Measurements from ENCODE around the gene DDIT4.

Gene DDIT4

GRCh38 chr10:72259491-72260238 lies 14.1 kb upstream of the DDIT4 start:
- H3K4me3 ChIP-seq (ENCODE audit: low read depth, low read length) = no peak overlapping the region
- DNase-seq (ENCODE audit: low read depth) = peak; percentile 41
- TF ChIP-seq CTCF (IDR thresholded peaks at IDR 0.05; ENCODE audit: low read depth, low read length) (no peak), MAX (IDR thresholded peaks at IDR 0.05; ENCODE audit: low read depth, low read length) (no peak), POLR2A (IDR thresholded peaks at IDR 0.05; ENCODE audit: extremely low read depth, insufficient read length) (no peak), MYC (IDR thresholded peaks at IDR 0.05; ENCODE audit: low read depth, low read length) (no peak)

- H3K4me3 ChIP-seq (ENCODE audit: low read depth, low read length) = peak overlapping the region; percentile 63
- peak; percentile 84 for DNase-seq (ENCODE audit: low read depth)
- TF ChIP-seq CTCF (IDR thresholded peaks at IDR 0.05; ENCODE audit: low read depth, low read length) (no peak), POLR2A (IDR thresholded peaks at IDR 0.05; ENCODE audit: extremely low read depth, insufficient read length) (no peak), MYC (IDR thresholded peaks at IDR 0.05; ENCODE audit: low read depth, low read length) (no peak), MAX (IDR thresholded peaks at IDR 0.05; ENCODE audit: low read depth, low read length) (no peak)
These were observed 13.3 kb upstream of the DDIT4 start for GRCh38 chr10:72260239-72260975.

GRCh38 chr10:72260976-72261783 lies 12.5 kb upstream of the DDIT4 start:
- TF ChIP-seq POLR2A (IDR thresholded peaks at IDR 0.05; ENCODE audit: extremely low read depth, insufficient read length) (peak; percentile 51), CTCF (IDR thresholded peaks at IDR 0.05; ENCODE audit: low read depth, low read length) (peak; percentile 10), MAX (IDR thresholded peaks at IDR 0.05; ENCODE audit: low read depth, low read length) (peak; percentile 87), MYC (IDR thresholded peaks at IDR 0.05; ENCODE audit: low read depth, low read length) (peak; percentile 82)
- DNase-seq (ENCODE audit: low read depth) = peak; percentile 82
- H3K4me3 ChIP-seq (ENCODE audit: low read depth, low read length) = peak overlapping the region; percentile 63

- DNase-seq (ENCODE audit: low read depth) = no peak
- no peak for TF ChIP-seq CTCF (IDR thresholded peaks at IDR 0.05; ENCODE audit: low read depth, low read length)
- no peak for TF ChIP-seq POLR2A (IDR thresholded peaks at IDR 0.05; ENCODE audit: extremely low read depth, insufficient read length)
- no peak for TF ChIP-seq MYC (IDR thresholded peaks at IDR 0.05; ENCODE audit: low read depth, low read length)
- H3K4me3 ChIP-seq (ENCODE audit: low read depth, low read length) = peak overlapping the region; percentile 63
These were observed 11.8 kb upstream of the DDIT4 start for GRCh38 chr10:72261784-72262404.

- H3K4me3 ChIP-seq (ENCODE audit: low read depth, low read length) = no peak overlapping the region
- no peak for DNase-seq (ENCODE audit: low read depth)
- TF ChIP-seq CTCF (IDR thresholded peaks at IDR 0.05; ENCODE audit: low read depth, low read length) (no peak), MAX (IDR thresholded peaks at IDR 0.05; ENCODE audit: low read depth, low read length) (no peak), POLR2A (IDR thresholded peaks at IDR 0.05; ENCODE audit: extremely low read depth, insufficient read length) (no peak)
These were observed 10.0 kb upstream of the DDIT4 start for GRCh38 chr10:72263613-72264241.

Data from NB4 (cell line).